ENCODE data around the gene DCD. TPM values are rescaled to one million over a fixed set of nuclear protein-coding genes. Genes with fewer than 3 reads are reported as not detected.
"Not testable (repeated sequence)": the region's sequence is repeated elsewhere in the genome, so short reads cannot be mapped to it uniquely, and the experiment has no call there.

The DCD gene
- total and polyA plus RNA-seq, 2 donors (not counting 3 experiments of a cell fraction or from before 2014, with no cell fraction given), result not detected

- no peaks in the 10 kb centered on the region for H3K27me3 ChIP-seq (ENCODE audit: control insufficient read depth in 2 of 2, insufficient read depth in 2 of 2, low read length in 2 of 2)
- TF ChIP-seq POLR2A (IDR thresholded peaks at IDR 0.05; ENCODE audit: low read depth, low read length), result no peak
- H3K4me2 ChIP-seq (ENCODE audit: insufficient read depth, low read length), result no peak overlapping the region
- intact Hi-C loops (cut with micrococcal nuclease) (no loop called here), dilution Hi-C loops (cut with MboI; ENCODE audit: extremely low pct_ligation_motif_present, low sequenced_read_pairs) (no loop called here)
- ChIA-PET CTCF (no interaction called here), POLR2A (no interaction called here)
- H2AFZ ChIP-seq (ENCODE audit: low read depth, low read length), result no peak overlapping the region
- no peaks in the 10 kb centered on the region for H3K9me1 ChIP-seq (replicated peaks; ENCODE audit: control insufficient read depth, extremely low read depth, insufficient read depth, low read length)
- no peaks in the 10 kb centered on the region for H4K20me1 ChIP-seq (replicated peaks; ENCODE audit: control insufficient read depth, extremely low read depth, insufficient read depth, low read length)
- FAIRE-seq (no peak), DNase-seq (ENCODE audit: low read depth, low spot score) (no peak)
- H3K9me3 ChIP-seq (replicated peaks; ENCODE audit: control insufficient read depth, insufficient read depth, low read length), result no peaks in the 10 kb centered on the region
- H3K4me3 ChIP-seq (replicated peaks in 1 of 3; ENCODE audit: insufficient read depth in 1 of 3, low read depth in 1 of 3, low read length in 3 of 3), result no peak overlapping the region
- no peak overlapping the region for H3K9ac ChIP-seq (replicated peaks; ENCODE audit: extremely low read depth, insufficient read depth, low read length)
- BruUV-seq (replicated peaks), result no TSS peak
- no peaks in the 10 kb centered on the region for H3K4me1 ChIP-seq (ENCODE audit: control insufficient read depth, extremely low read depth, insufficient read depth, low read length)
- H3K27ac ChIP-seq (ENCODE audit: insufficient read depth, low read depth, low read length), result no peak overlapping the region
- no peaks in the 10 kb centered on the region for H3K79me2 ChIP-seq (ENCODE audit: control insufficient read depth, insufficient read depth, low read length)
- H3K36me3 ChIP-seq (ENCODE audit: control insufficient read depth in 2 of 2, extremely low read depth in 1 of 2, insufficient read depth in 2 of 2, low read length in 2 of 2), result no peaks in the 10 kb centered on the region
Measured at GRCh38 chr12:54666008-54666407, 17.8 kb upstream of the DCD start.

DNA sequence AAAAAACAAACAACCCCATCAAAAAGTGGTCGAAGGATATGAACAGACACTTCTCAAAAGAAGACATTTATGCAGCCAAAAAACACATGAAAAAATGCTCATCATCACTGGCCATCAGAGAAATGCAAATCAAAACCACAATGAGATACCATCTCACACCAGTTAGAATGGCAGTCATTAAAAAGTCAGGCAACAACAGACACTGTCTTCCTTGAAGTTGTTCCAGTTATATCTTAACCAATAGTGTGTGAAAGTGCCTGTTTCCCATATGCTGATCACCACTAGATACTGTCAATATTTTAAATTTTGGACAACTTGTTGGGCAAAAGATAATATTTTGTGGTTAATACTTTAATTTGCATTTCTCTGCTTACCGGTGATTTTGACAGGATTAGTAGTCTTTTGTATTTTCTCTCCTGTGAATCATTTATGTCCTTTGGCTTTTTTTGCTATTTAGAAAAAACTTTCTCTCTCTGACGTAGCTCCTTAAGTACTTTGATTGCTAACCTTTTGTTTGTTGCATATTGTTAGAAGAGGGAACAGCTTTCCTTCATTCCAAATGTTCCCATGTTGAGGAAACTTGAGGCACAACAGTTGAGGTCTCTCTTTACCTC is 17.0 kb upstream of the DCD start:
- H3K9me1 ChIP-seq (replicated peaks; ENCODE audit: control insufficient read depth, extremely low read depth, insufficient read depth, low read length); H3K79me2 ChIP-seq (ENCODE audit: control insufficient read depth, insufficient read depth, low read length); FAIRE-seq; H3K4me1 ChIP-seq (ENCODE audit: control insufficient read depth, extremely low read depth, insufficient read depth, low read length); H3K4me3 ChIP-seq (replicated peaks in 1 of 3; ENCODE audit: insufficient read depth in 1 of 3, low read depth in 1 of 3, low read length in 3 of 3); H3K9ac ChIP-seq (replicated peaks; ENCODE audit: extremely low read depth, insufficient read depth, low read length); intact Hi-C loops (cut with micrococcal nuclease); H3K36me3 ChIP-seq (ENCODE audit: control insufficient read depth in 2 of 2, extremely low read depth in 1 of 2, insufficient read depth in 2 of 2, low read length in 2 of 2); H4K20me1 ChIP-seq (replicated peaks; ENCODE audit: control insufficient read depth, extremely low read depth, insufficient read depth, low read length); H3K9me3 ChIP-seq (replicated peaks; ENCODE audit: control insufficient read depth, insufficient read depth, low read length); H3K27me3 ChIP-seq (ENCODE audit: control insufficient read depth in 2 of 2, insufficient read depth in 2 of 2, low read length in 2 of 2); H3K27ac ChIP-seq (ENCODE audit: insufficient read depth, low read depth, low read length); H2AFZ ChIP-seq (ENCODE audit: low read depth, low read length); CTCF ChIA-PET; DNase-seq (ENCODE audit: low read depth, low spot score); dilution Hi-C loops (cut with MboI; ENCODE audit: extremely low pct_ligation_motif_present, low sequenced_read_pairs); H3K4me2 ChIP-seq (ENCODE audit: insufficient read depth, low read length); BruUV-seq (replicated peaks): not testable (repeated sequence)
- POLR2A ChIA-PET, result interaction anchor here (0.6 kb wide), 1 partner anchor 12 kb away, joined by 3 read pairs; no protein-coding TSS in a partner anchor

All from endothelial cell of umbilical vein (primary cell).